GM23338 (cell line): ENCODE data around the gene TMEM175. TPM values are rescaled to one million over a fixed set of nuclear protein-coding genes. Genes with fewer than 3 reads are reported as not detected.

Experiments used
- ATAC-seq: fragments of 200-7000 bp; cut with Tn5 transposase; 3 replicates; pipeline ENCODE4 v1.9.1; 2020
- DNase-seq: peaks from one replicate; pipeline ENCODE4 v3.0.0-alpha.2; 2015; ENCODE audit warnings: low spot score
- H2AFZ ChIP-seq: fragments of 200-600 bp; sonication (generic); 2 replicates; pipeline ENCODE4 v1.8.0; 2016; ENCODE audit warnings: antibody characterized with exemption, mild to moderate bottlenecking, moderate library complexity
- H3F3A ChIP-seq: fragments of 200-600 bp; sonication (generic); replicated peaks from 2 replicates; pipeline ENCODE4 v1.8.0; 2017; ENCODE audit warnings: antibody characterized with exemption, mixed run types, low read depth
- H3K27ac ChIP-seq: fragments of 200-600 bp; sonication (generic); 2 replicates; pipeline ENCODE4 v1.6.1; 2016; ENCODE audit warnings: low read depth
- H3K27me3 ChIP-seq: fragments of 200-600 bp; sonication (generic); 2 replicates; pipeline ENCODE4 v1.8.0; 2016; ENCODE audit warnings: mild to moderate bottlenecking, mixed run types, moderate library complexity; ENCODE audit not compliant: insufficient read depth
- H3K36me3 ChIP-seq: fragments of 200-600 bp; sonication (generic); 2 replicates; pipeline ENCODE4 v1.8.0; 2016; ENCODE audit warnings: mild to moderate bottlenecking; ENCODE audit not compliant: insufficient read depth
- H3K4me1 ChIP-seq: fragments of 200-600 bp; sonication (generic); 2 replicates; pipeline ENCODE4 v1.8.0; 2016; ENCODE audit warnings: mild to moderate bottlenecking, moderate library complexity; ENCODE audit not compliant: insufficient read depth
- H3K4me2 ChIP-seq: fragments of 200-600 bp; sonication (generic); 2 replicates; pipeline ENCODE4 v1.7.1; 2017; ENCODE audit warnings: mixed run types
- H3K4me3 ChIP-seq: fragments of 200-600 bp; sonication (generic); 2 replicates; pipeline ENCODE4 v1.6.1; 2016; ENCODE audit warnings: mixed run types
- H3K79me2 ChIP-seq: fragments of 200-600 bp; sonication (generic); replicated peaks from 2 replicates; pipeline ENCODE4 v1.8.0; 2017; ENCODE audit warnings: mild to moderate bottlenecking; ENCODE audit not compliant: insufficient read depth
- H3K9me2 ChIP-seq: fragments of 200-600 bp; sonication (generic); 2 replicates; pipeline ENCODE4 v1.8.0; 2017; ENCODE audit not compliant: insufficient read depth
- H4K20me1 ChIP-seq: fragments of 200-600 bp; sonication (generic); replicated peaks from 2 replicates; pipeline ENCODE4 v1.8.0; 2017; ENCODE audit warnings: mild to moderate bottlenecking; ENCODE audit not compliant: insufficient read depth
- H3K27ac Mint-ChIP-seq: 2 replicates; pipeline ENCODE4 v1.8.0; 2020; ENCODE audit warnings: inconsistent platforms, mild to moderate bottlenecking, moderate library complexity, mixed read lengths
- H3K27me3 Mint-ChIP-seq: 3 replicates; pipeline ENCODE4 v1.8.0; 2022; ENCODE audit warnings: low read depth, mild to moderate bottlenecking, moderate library complexity, mixed read lengths, inconsistent platforms; ENCODE audit not compliant: insufficient read depth, poor library complexity
- H3K36me3 Mint-ChIP-seq: 3 replicates; pipeline ENCODE4 v1.8.0; 2021; ENCODE audit warnings: low read depth, mild to moderate bottlenecking, inconsistent platforms, moderate library complexity, mixed read lengths
- H3K4me1 Mint-ChIP-seq: 3 replicates; pipeline ENCODE4 v1.8.0; 2020; ENCODE audit warnings: mild to moderate bottlenecking, inconsistent platforms, mixed read lengths
- H3K4me3 Mint-ChIP-seq: 3 replicates; pipeline ENCODE4 v1.8.0; 2021; ENCODE audit warnings: moderate library complexity, mild to moderate bottlenecking, inconsistent platforms, mixed read lengths
- H3K9me3 Mint-ChIP-seq: 3 replicates; pipeline ENCODE4 v1.8.0; 2020; ENCODE audit warnings: moderate library complexity, mild to moderate bottlenecking, inconsistent platforms, mixed read lengths
- CREB1 ChIP-seq: fragments of 250-450 bp; sonication (Bioruptor Pico); IDR thresholded peaks from 2 replicates; pipeline ENCODE4 v1.5.0; 2020; ENCODE audit warnings: low read depth, mild to moderate bottlenecking, moderate library complexity
- CTCF ChIP-seq, 2 experiments: fragments of 200-600 bp in 1 of 2; sonication (generic) in 1 of 2; conservative IDR thresholded peaks; 2 replicates each; pipeline versions ENCODE4 v1.5.1 to v1.6.1; 2016 to 2017; ENCODE audit warnings: antibody characterized with exemption in 2 of 2, low read depth in 2 of 2, mild to moderate bottlenecking in 2 of 2, moderate library complexity in 1 of 2
- ETS1 ChIP-seq: IDR thresholded peaks from 2 replicates; pipeline ENCODE4 v1.6.1; 2016; ENCODE audit warnings: antibody characterized with exemption
- EZH2 ChIP-seq: fragments of 200-600 bp; sonication (generic); IDR thresholded peaks from one replicate; pipeline ENCODE4 v1.8.0; 2017; ENCODE audit warnings: antibody characterized with exemption, mild to moderate bottlenecking, low read depth; ENCODE audit not compliant: unreplicated experiment
- EZH2phosphoT487 ChIP-seq: fragments of 200-600 bp; sonication (generic); IDR thresholded peaks from one replicate; pipeline ENCODE4 v1.8.1; 2018; ENCODE audit warnings: antibody characterized with exemption; ENCODE audit not compliant: unreplicated experiment
- JUNB ChIP-seq: IDR thresholded peaks from one replicate; pipeline ENCODE4 v1.6.1; 2016; ENCODE audit warnings: antibody characterized with exemption; ENCODE audit not compliant: unreplicated experiment
- POLR2AphosphoS5 ChIP-seq: IDR thresholded peaks from 2 replicates; pipeline ENCODE4 v1.6.1; 2016; ENCODE audit warnings: antibody characterized with exemption, low read depth
- REST ChIP-seq: IDR thresholded peaks from one replicate; pipeline ENCODE4 v1.6.1; 2018; ENCODE audit warnings: antibody characterized with exemption; ENCODE audit not compliant: unreplicated experiment
- STAT1 ChIP-seq: IDR thresholded peaks from one replicate; pipeline ENCODE4 v1.6.1; 2016; ENCODE audit warnings: antibody characterized with exemption; ENCODE audit not compliant: unreplicated experiment
- ZNF114 ChIP-seq: fragments of 250-450 bp; sonication (Bioruptor Pico); IDR thresholded peaks from 2 replicates; pipeline ENCODE4 v1.5.0; 2020; ENCODE audit warnings: mild to moderate bottlenecking, moderate library complexity
- ZNF331 ChIP-seq: fragments of 250-450 bp; sonication (Bioruptor Pico); IDR thresholded peaks from 2 replicates; pipeline ENCODE4 v1.5.0; 2020; ENCODE audit warnings: low read depth, mild to moderate bottlenecking, moderate library complexity
- ZNF462 ChIP-seq: fragments of 250-450 bp; sonication (Bioruptor Pico); IDR thresholded peaks from 2 replicates; pipeline ENCODE4 v1.5.0; 2020; ENCODE audit warnings: mild to moderate bottlenecking, moderate library complexity
- polyA plus RNA-seq: library from polyadenylated mRNA; unstranded; fragments of >200 nt; fragmentation: Nextera tagmentation; extraction: Ambion mirVana; gene quantifications from 2 replicates; pipeline ENCODE4 v1.2.1, GENCODE V29; 2016
- total RNA-seq: library from RNA; depleted of rRNA; stranded (reverse); fragments of >200 nt; shearing (Covaris generic); gene quantifications from 2 replicates; pipeline ENCODE4 v1.2.3, GENCODE V29; 2014

The TMEM175 gene
- total and polyA plus RNA-seq, 2 experiments from 2014 or later = 8.0 to 11.4 TPM

- Histone ChIP-seq H2AFZ (no peak overlapping the region), H3K36me3 (no peaks in the 10 kb centered on the region), H3K9me2 (no peaks in the 10 kb centered on the region), H3K4me1 (peaks cover 5% of the 10 kb centered on the region; the same call in 1 of the 2 replicates), H3K79me2 (no peaks in the 10 kb centered on the region), H3K27me3 (peaks cover 87% of the 10 kb centered on the region), H4K20me1 (no peaks in the 10 kb centered on the region), H3K4me2 (no peak overlapping the region), H3F3A (0 out of 2 replicates have a peak, but pooled peaks cover 5% of the 10 kb centered on the region), H3K27ac (no peak overlapping the region), H3K4me3 (no peak overlapping the region)
- Mint-ChIP-seq H3K9me3 (peaks cover 9% of the 10 kb centered on the region; the same call in 2 of the 3 replicates), H3K36me3 (no peaks in the 10 kb centered on the region), H3K27me3 (peaks cover 69% of the 10 kb centered on the region), H3K27ac (no peak overlapping the region), H3K4me1 (peaks cover 8% of the 10 kb centered on the region; the same call in 2 of the 3 replicates), H3K4me3 (no peak overlapping the region)
- ATAC-seq = no peak
- DNase-seq = no peak
- TF ChIP-seq ZNF331 (CRISPR knock-in tag) (no peak), ZNF462 (CRISPR knock-in tag) (no peak), CTCF (conservative IDR thresholded peaks at IDR 0.05; ENCODE audit: low read depth in 2 of 2) (no peak), EZH2 (no peak), EZH2phosphoT487 (no peak), JUNB (no peak), ETS1 (no peak), POLR2AphosphoS5 (no peak), STAT1 (no peak), CREB1 (CRISPR knock-in tag) (no peak), REST (no peak), ZNF114 (CRISPR knock-in tag) (no peak)
Measured at GRCh38 chr4:1006856-1007255, 74.6 kb downstream of the TMEM175 start.
